ENCODE measurements around the gene ZACN.

DNA sequence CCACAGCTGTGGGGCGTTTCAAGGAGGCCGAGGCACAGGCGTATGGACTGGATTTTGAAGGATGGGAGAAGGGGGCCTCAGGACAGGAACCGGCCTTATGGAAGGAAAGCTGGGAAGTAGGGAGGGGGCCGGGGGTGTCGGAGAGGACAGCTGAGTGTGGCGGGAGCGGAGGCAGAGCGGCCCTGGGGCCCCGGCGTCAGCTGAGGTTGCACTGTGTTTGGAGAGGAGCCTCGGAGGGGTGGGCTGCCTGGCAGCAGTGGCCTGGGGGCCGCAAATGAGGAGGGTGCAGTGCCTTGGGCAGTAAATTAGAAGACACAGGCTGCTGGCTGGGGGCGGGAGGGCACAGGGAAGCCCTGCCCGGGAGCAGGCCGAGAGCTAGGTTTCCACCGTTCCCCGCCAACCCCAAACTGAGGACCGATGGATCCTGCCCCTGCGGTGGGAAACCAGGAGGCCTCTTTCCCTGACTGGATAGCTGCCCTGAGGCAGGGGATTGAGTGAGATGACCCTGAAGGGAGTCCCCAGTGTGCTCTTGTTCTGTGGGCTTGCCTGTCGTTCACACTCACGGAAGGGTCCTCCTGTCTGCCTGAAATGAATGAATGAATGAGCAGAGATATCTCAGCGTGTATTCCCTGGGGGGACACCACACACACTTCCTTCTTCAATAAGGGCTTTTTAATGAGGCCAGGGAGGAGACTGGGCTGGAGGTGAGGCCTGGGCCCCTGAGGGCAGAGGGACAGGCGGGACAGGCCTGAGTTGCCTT, 43.6 kb downstream of the ZACN start:
- TF ChIP-seq, protein P1, sequence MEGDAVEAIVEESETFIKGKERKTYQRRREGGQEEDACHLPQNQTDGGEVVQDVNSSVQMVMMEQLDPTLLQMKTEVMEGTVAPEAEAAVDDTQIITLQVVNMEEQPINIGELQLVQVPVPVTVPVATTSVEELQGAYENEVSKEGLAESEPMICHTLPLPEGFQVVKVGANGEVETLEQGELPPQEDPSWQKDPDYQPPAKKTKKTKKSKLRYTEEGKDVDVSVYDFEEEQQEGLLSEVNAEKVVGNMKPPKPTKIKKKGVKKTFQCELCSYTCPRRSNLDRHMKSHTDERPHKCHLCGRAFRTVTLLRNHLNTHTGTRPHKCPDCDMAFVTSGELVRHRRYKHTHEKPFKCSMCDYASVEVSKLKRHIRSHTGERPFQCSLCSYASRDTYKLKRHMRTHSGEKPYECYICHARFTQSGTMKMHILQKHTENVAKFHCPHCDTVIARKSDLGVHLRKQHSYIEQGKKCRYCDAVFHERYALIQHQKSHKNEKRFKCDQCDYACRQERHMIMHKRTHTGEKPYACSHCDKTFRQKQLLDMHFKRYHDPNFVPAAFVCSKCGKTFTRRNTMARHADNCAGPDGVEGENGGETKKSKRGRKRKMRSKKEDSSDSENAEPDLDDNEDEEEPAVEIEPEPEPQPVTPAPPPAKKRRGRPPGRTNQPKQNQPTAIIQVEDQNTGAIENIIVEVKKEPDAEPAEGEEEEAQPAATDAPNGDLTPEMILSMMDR (conservative IDR thresholded peaks at IDR 0.05; ENCODE audit: low read length) = no peak
- TF ChIP-seq EZH2phosphoT487 (IDR thresholded peaks at IDR 0.05; ENCODE audit: borderline replicate concordance, low read depth, low read length) = no peak

All from OCI-LY7 (cell line).